Activated CD8-positive, alpha-beta memory T cell treated with anti-CD3 and anti-CD28 coated beads, Interleukin-2, amount 50 U/mL, for 4 hours (primary cell): ENCODE measurements around the gene IQUB.
"Not testable (repeated sequence)": the region's sequence is repeated elsewhere in the genome, so short reads cannot be mapped to it uniquely, and the experiment has no call there.

Source experiments
- DNase-seq: peaks from one replicate; pipeline ENCODE4 v3.0.0-alpha.2; 2020

The IQUB gene

DNA sequence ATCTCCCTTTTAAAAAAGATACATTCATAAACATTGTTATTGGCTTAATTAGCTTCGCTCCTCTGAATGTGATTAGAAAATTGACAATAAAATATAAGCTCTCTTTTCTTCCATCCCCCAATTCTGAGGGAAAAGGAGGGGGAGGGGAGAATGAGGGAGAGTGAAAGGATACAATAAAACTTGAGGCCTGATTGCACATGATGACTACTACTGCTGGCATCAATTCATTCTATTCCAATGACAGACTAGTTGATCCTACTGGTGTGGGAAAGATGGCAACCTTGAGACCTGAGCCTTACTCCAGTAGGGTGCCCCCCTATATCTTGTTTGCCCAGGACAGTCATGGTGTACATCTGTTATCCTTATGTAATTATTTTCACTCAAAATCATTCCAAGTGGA, 4.5 kb upstream of the IQUB start:
- no peak for DNase-seq

DNA sequence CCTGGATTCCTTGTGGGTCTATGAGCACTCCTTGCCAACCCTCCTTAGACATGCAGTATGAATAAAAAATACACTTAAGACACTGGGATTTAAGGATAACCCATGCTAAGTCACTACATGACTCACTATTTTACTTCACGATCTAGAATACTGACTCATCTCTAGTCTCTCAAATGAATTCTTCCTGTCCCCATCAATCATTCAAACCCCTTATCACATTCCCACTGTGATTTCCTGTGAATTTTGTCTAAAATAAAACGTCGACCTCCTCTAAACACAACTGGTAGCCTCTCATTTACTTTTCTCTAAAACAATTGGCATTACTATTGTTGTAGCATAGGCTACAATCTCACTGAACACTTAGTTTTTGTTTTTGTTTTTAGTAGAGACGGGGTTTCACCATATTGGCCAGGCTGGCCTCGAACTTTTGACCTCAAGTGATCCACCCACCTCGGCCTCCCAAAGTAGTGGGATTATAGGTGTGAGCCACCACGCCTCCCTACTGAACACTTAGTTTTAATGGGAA, 3.9 kb upstream of the IQUB start:
- no peak for DNase-seq

DNA sequence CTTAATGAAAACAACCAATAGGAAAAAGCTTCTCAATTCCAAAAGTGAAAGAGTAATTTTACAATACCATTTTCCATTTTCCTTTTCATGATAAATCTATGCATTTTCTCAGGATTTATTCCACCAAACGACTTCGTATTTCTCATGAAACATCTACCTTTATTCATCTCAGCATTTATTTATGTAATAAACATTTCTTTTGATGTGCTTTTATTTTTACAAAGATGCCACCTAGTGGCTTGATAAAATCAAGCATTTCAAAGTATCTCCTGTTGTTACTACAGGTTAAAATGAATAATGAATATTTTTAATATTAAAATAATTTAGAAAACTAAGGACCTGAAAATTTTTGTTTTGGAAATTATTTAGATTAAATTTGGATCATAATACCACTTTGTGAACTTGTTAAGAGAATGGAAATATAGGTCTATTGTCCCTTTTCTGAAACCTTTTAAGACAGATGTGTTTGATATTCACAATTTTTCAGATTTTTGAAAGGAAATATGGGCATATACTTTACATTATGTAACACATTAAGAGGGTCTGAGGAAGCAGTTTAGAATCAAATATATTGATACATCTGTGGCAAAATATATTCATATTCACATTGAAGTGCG, 2.7 kb upstream of the IQUB start:
- DNase-seq, result no peak

DNA sequence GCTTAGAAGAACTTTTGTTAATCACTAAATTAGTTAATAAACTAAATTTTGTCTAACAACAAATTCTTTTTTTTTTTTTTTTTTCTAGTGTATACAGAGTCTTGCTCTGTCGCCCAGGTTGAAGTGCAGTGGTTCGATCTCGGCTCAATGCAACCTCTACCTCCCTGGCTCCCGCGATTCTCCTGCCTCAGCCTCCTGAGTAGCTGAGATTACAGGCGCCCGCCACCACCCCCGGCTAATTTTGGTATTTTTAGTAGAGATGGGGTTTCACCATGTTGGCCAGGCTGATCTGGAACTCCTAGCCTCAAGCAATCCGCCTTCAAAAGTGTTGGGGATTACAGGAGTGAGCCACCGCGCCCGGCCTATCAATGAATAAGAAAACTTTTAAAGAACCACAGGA, 1.1 kb upstream of the IQUB start:
- DNase-seq, result no peak

DNA sequence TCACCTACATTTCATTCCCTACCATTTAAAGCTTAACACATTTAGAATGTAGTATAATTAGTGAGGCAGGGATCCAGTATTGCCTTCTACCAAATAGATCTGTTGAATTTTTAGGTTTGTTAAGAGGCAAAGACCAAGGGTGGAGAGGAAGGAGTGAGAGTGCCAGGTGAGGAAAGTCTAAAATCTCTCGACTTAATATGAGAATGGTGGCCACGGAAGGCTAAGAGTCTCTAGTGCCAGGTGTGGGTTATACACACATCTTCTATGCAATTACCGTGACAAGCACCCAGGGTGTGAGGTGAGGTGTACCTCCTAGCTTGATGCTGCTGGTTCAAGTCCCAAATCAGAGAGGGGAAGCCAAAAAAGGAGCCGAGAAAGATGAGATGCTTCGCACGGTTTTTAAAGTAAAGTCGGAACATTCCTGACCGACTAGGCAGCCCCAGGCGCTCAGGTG, 439 bp downstream of the IQUB start:
- no peak for DNase-seq

DNA sequence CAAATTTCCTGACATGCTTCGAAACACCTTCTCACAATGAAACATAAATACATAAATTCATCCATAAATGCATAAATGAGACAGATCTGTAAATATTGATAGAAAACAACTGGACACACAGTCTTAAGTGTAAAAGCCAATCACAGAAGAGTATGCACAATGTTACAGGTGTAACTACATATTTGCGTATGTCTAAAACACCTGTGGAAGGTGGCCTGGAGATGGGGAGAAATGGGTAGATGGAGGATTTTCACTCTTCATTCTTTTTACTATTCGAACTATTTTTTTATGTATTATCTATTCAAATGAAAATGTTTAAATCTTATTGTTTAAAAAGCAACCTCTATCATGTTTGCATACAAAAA, 860 bp downstream of the IQUB start:
- DNase-seq, result no peak

DNA sequence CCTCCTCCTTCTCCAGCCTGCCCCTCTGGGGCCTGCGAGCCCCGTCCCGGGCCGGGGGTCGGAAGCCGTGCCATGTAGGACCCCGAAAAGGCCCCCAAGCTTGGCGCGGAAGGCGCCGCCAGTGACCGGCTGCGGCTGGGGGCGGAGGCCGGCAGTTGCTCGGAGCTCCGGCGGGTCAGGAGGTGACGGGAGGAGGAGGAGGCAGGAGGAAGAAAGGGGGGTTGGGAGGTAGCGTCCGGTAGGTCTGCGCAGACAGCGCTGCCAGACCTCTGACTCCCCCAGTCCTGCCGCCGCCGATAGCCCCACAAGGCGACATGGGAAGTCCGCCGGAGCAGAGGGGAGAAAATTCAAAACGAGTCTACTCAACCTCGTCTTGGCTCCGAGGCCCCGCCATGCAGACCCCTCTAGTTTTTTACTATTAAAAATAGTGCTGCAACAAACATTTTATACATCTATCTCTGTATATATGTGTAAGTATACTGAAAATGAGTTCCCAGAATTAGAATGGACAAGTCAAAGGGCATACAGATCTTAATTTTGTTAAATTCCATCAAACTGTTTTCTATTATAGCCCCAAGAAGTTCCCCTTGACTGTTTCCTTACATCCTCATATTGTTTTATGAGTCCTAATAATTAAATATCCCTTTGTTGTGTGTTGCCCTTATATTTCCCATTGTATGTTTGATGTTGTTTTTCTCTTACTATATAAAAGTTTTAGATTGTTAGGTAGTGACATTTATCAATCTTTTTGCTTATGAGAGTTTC, 1.4 kb downstream of the IQUB start:
- DNase-seq, result not testable (repeated sequence)

DNA sequence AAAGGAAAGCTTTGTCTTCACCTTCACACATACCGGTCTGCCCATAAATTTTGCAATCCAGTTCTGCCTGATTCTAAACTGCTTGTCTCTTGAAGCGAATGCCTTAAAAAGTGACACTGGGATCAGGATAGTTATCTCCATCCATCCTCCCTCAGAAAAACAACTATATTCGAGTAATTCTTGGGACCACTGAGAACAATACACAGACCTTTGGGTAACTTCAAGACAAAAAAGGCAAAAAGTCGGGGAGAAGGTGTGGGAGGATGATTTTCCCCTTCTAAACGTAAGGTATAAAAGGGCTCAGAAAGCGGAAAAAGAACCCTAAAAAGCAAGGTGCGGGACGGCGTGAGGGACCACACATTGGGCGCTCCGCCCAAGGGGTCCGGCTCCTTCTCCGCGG, 2.1 kb downstream of the IQUB start:
- DNase-seq, result not testable (repeated sequence)

DNA sequence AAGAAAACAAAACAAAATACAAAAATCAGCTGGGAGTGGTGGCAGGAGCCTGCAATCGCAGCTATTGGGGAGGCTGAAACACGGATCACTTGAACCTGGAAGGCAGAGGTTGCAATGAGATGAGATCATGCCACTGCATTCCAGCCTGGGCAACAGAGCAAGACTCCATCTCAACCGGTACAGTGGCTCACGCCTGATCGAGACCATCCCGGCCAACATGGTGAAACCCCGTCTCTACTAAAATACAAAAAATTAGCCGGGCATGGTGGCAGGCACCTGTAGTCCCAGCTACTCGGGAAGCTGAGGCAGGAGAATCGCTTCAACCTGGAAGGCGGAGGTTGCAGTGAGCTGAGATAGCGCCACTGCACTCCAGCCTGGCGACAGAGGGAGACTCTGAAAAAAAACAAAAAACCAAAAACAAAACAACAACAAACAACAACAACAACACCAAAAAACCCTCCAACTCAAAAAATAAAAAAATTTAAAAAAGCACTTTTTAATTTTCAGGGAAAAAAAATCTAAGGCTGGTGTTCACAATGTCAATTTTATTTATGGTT, 4.3 kb downstream of the IQUB start:
- DNase-seq, result not testable (repeated sequence)

DNA sequence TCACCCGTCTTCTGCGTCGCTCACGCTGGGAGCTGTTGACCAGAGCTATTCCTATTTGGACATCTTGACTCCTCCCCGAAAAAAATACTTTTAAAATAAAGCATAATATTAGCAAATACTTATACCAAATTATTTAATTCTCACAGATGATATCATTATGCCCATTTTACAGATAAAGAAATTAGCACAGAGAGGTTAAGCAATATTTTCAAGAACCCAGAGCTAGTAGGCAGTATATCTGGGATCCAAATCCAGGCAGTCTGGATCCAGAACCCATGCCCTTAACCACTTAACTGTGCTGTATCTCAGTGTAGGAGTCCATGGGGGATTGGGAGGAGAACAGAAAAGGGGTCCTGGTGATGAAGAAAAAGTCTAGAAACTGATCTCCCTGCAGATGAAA, 6.1 kb downstream of the IQUB start:
- DNase-seq, result no peak

DNA sequence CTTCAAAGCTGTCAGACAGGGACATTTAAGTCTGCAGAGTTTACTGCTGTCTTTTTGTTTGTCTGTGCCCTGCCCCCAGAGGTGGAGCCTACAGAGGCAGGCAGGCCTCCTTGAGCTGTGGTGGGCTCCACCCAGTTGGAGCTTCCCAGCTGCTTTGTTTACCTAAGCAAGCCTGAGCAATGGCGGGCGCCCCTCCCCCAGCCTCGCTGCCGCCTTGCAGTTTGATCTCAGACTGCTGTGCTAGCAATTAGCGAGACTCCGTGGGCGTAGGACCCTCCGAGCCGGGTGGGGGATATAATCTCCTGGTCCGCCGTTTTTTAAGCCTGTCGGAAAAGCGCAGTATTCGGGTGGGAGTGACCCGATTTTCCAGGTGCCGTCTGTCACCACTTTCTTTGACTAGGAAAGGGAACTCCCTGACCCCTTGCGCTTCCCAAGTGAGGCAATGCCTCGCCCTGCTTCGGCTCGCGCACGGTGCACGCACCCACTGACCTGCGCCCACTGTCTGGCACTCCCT, 6.6 kb downstream of the IQUB start:
- not testable (repeated sequence) for DNase-seq

DNA sequence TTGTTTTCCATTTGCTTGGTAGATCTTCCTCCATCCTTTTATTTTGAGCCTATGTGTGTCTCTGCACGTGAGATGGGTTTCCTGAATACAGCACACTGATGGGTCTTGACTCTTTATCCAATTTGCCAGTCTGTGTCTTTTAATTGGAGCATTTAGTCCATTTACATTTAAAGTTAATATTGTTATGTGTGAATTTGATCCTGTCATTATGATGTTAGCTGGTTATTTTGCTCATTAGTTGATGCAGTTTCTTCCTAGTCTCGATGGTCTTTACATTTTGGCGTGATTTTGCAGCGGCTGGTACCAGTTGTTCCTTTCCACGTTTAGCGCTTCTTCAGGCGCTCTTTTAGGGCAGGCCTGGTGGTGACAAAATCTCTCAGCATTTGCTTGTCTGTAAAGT, 7.9 kb downstream of the IQUB start:
- DNase-seq, result not testable (repeated sequence)

DNA sequence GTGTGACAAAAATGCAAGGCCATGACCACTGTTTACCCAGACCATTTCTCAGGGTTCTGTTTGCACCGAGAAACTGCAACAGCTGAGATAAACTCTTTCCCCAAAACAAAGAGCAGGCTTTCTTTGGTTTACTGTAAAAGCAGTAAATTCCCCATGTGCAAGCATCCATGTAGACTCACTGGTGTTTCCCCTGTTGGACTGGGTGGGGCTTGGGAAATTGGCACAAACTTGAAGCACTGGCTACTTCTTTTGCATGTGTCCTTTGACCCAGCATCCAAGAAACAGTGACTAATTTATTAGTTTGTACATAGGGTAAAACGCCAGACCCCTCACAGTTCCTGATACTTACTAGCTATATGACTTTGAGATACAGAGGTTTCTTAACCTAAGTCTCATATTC, 12.3 kb downstream of the IQUB start:
- DNase-seq, result no peak

DNA sequence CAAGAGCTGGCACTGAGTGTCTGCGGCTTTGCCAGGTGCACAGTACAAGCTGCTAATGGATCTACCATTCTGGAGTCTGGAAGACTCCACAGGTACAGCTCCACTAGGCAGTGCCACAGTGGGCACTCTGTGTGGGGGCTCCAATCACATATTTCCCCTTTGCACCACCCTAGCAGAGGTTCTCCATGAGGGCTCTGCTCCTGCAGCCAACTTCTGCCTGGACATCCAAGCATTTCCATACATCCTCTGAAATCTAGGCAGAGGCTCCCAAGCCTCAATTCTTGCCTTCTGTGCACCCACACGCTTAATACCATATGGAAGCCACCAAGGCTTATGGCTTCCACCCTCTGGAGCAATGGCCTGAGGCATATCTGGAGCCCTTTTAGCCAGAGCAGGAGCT, 29.2 kb downstream of the IQUB start:
- no peak for DNase-seq

DNA sequence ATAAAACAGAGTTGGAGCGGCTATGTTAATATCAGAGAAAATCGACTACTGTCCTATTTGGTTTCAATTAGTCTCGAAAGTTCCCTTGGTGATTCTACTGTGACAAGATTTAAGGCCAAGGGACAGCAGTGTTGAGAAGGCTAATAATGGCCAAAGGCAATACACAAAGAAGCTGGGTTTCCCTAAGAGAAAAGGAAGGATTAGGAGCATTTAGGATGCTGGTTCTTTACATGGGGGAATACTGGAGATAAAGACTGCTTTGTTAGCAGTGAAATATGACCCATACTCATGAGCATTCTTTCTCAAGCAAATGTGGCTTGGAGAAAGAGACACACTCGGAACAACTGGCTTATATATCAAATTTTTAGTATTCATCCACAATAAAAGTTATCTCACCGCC, 32.2 kb downstream of the IQUB start:
- DNase-seq, result no peak

DNA sequence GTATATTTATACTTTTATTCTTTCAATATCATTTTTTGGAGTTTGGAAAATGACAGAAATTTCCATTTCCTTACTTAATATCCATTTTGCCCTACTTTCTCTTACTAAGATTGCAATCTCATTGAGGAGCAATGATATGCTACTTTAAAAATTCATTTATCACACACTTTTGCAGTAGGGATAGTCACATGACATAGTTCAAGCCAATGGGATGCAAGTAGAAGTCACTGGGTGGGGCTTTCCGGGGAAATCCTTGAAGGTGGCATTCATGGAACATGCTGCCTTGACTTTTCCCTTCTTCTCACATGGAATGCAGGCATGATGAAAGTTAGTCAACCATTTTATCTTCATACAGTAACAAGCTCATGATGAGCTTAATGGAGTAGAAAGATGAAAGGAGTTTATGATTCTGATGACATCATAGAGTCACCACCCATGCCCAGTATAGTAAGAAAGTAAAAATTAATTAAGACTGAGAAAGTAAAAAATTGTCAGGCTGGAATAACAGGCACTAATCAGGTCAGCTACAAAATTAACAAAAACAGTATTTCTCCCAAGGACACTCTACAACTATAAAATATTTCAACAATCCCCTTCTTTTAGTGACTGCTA, 33.4 kb downstream of the IQUB start:
- no peak for DNase-seq

DNA sequence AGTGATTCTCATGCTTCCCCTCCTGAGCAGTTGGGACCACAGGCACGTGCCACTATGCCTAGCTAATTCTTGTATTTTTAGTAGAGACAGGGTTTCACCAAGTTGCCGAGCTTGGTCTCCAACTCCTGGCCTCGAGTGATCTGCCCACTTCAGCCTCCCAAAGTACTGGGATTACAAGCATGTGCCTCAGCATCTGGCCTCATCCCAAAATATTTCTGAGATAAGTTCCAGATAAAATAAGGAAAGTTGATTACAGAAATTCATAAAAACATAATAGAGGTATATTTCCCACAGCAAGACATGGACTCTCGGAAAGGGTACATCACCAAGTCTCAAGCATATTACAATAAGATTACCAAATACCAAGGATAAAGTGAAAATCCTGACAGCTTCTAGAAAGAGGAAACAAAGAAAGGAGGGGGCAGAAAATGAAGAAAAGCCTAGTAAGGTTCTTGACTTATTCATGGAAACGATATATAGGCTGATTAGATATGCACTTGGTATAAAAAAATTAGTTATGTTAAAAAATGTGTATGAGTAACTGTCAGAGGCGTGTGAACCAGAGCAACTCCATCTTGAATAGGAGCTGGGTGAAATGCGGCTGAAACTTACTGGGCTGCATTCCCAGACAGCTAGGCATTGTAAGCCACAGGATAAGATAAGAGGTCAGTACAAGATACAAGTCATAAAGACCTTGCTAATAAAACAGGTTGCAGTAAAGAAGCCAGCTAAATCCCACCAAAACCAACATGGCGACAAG, 35.0 kb downstream of the IQUB start:
- no peak for DNase-seq

DNA sequence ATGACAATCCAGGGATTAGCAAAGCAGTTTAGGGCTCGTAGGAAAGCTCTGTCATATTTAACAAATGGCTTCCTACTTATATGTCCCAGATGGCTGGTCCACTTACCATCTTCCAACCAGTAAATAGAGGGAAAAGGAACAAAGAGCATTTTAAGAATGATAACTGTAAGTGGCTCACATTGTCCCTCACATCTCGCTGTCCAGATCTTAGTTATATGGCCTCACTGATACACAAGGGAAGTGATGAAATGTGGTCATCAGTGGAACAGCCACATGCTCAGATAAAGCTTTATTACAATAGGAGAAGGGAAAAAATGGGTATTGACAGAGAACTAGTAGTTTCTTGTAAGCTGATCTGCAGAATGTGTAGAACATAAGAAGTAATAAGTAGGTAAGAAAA, 35.8 kb downstream of the IQUB start:
- no peak for DNase-seq

DNA sequence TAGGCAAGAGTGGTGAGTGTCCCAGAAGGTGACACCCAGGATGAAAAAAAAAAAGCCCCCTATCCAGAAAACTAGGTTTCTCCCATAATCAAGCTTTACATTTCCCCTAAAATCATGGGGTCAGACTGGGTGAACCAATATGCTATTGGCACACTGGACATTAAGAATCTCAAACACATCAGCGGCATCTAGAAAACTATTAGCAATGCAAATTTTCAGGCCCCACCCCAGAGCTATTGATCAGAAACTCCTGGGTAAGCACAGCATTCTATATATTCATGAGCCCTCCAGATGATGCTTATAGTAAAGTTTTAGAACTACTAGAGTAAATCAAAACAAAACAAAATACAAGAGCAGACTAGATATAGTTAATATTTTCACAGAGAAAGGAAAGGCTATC, 36.4 kb downstream of the IQUB start:
- no peak for DNase-seq

DNA sequence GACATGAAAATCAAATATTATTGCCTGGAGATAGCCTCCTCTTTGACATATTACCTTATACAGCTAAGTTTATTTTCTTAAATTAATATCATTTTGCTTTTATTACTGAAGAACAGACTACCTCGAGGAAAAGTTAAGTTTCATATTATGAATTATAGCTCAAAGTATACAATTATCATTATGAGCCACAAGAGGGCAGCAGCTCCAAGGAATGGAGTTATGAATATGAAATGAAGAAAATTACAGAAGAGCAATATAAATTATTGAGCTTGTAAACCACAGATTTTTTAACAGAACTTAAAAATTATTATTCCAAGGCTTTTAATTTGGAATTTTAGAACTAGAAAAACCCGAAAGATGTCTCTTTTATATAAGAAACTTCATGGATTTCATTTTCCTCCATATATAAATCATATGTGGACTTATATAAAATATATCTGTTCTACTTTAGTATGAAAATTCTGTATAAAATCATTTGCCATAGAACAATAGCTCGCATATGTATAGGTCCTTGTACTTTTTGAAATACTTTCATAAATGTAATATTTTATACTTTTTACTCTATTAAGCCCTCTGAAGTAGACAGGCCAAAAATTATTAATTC, 40.1 kb downstream of the IQUB start:
- DNase-seq, result peak; percentile 16

DNA sequence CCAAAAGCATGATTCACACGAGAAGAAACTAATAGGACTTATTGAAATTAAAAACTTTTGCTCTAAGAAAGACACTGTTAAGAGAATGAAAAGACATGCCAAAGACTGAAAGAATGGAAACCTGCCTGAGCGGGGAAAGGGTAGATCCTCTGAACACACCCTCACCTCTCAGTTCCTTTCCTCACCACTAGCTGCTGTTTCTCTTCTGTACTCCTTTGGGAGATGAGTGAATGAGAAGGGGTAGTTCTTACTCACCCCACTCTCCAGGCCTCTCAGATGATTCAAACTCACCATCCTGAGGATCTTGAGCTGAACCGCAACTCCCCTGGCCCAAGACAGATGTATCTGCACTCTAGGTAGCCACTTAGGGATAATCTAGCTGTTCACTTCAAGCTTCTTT, 41.9 kb downstream of the IQUB start:
- DNase-seq, result no peak

DNA sequence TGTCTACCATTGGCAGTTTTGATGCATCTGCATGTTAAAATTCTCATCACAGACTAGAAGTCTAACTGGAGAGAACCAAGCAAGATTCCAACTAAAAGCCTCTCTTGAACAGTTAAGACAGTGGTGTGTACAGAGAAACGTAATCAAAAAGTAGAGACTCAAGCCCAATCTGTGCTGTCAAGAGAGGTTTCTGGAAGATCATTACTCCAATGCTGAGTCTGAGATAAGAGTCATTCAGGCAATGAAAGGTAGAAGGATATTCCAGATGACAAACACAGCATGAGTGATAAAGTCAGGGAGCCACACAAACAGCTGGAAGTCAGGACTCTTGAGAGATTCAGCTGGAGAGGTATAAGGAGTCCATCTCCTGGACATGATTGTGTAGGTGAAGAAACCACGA, 48.7 kb downstream of the IQUB start:
- no peak for DNase-seq
